ENCODE measurements around the gene SLC10A1. TPM values are rescaled to one million over a fixed set of nuclear protein-coding genes. Genes with fewer than 3 reads are reported as not detected.

The SLC10A1 gene
- total and polyA plus RNA-seq, 2 of the 8 experiments (the other 6 are each of a cell fraction or from before 2014, with no cell fraction given), result not detected

- Histone ChIP-seq H2AK5ac (ENCODE audit: low read depth, low read length) (no peak overlapping the region), H3K4me1 (replicated peaks in 1 of 4; ENCODE audit: control insufficient read depth in 3 of 4, insufficient read depth in 4 of 4, low read length in 3 of 4) (0 out of 7 replicates have a peak, but pooled peaks cover 0 to 2% (median 0%) of the 10 kb centered on the region in 4 experiments), H2BK20ac (ENCODE audit: low read length) (no peak overlapping the region), H3K23me2 (ENCODE audit: low read depth, low read length) (no peaks in the 10 kb centered on the region), H3K36me3 (ENCODE audit: control insufficient read depth in 2 of 4, insufficient read depth in 4 of 4, low read length in 3 of 4) (no peaks in the 10 kb centered on the region), H2BK120ac (replicated peaks; ENCODE audit: low read depth, low read length) (no peak overlapping the region), H3K23ac (ENCODE audit: insufficient read length) (no peak overlapping the region), H3K4me3 (ENCODE audit: extremely low read depth in 1 of 4, insufficient read depth in 2 of 4, low read depth in 3 of 4, low read length in 4 of 4) (no peak overlapping the region), H3K4ac (replicated peaks; ENCODE audit: insufficient read length, low read depth, low read length) (no peak overlapping the region), H4K5ac (ENCODE audit: insufficient read length, low read depth, low read length) (no peak overlapping the region), H3K4me2 (ENCODE audit: insufficient read depth in 1 of 2, low read depth in 2 of 2, low read length in 2 of 2) (no peak overlapping the region; a peak in 2 of 4 replicates), H2BK15ac (ENCODE audit: low read length) (no peak overlapping the region), H3K18ac (ENCODE audit: extremely low read depth, low read length) (no peak overlapping the region), H4K91ac (replicated peaks; ENCODE audit: insufficient read length, low read length) (no peak overlapping the region), H3K14ac (ENCODE audit: insufficient read length) (no peak overlapping the region), H3K56ac (replicated peaks; ENCODE audit: insufficient read length, low read depth, low read length) (no peak overlapping the region), H3K79me1 (ENCODE audit: low read depth, low read length) (no peaks in the 10 kb centered on the region), H3K27me3 (replicated peaks in 1 of 4; ENCODE audit: control insufficient read depth in 3 of 4, extremely low read depth in 1 of 4, insufficient read depth in 3 of 4, low read length in 3 of 4) (no peaks in the 10 kb centered on the region), H3K79me2 (ENCODE audit: control insufficient read depth in 1 of 2, insufficient read depth in 2 of 2, low read length in 2 of 2) (no peaks in the 10 kb centered on the region), H3K9ac (replicated peaks in 1 of 4; ENCODE audit: extremely low read depth in 1 of 4, low read depth in 3 of 4, low read length in 3 of 4) (no peak overlapping the region), H4K8ac (ENCODE audit: extremely low read depth, insufficient read depth, low read length) (no peak overlapping the region), H4K20me1 (replicated peaks in 1 of 2; ENCODE audit: control insufficient read depth in 1 of 2, insufficient read depth in 2 of 2, low read length in 2 of 2) (no peaks in the 10 kb centered on the region), H2AFZ (ENCODE audit: low read length) (no peak overlapping the region), H2BK5ac (ENCODE audit: low read depth, low read length) (no peak overlapping the region), H2BK12ac (ENCODE audit: low read depth, low read length) (no peak overlapping the region), H3K9me3 (ENCODE audit: insufficient read depth in 2 of 2, low read depth in 1 of 2, low read length in 1 of 2) (no peaks in the 10 kb centered on the region; a peak in 1 of 4 replicates), H3K27ac (ENCODE audit: low read depth, low read length) (no peak overlapping the region)
- FAIRE-seq, result no peak
- ChIA-PET CTCF (ENCODE audit: partially characterized antibody) (interaction anchor here (1.6 to 2.4 kb wide), 2 partner anchors 25 to 205 kb away, joined by 3 to 6 read pairs; no protein-coding TSS in a partner anchor), POLR2A (ENCODE audit: partially characterized antibody) (interaction anchor here (0.5 to 5.0 kb wide), 2 partner anchors 12 to 14 kb away, joined by 3 to 29 read pairs; partner anchors contain the start of gene SRSF5)
- no peak for DNase-seq (ENCODE audit: low read depth in 1 of 2, low spot score in 2 of 2)
- WGBS, 2 experiments (ENCODE audit: extremely low coverage in 1 of 2, insufficient coverage in 1 of 2, insufficient read length in 1 of 2, insufficient replicate concordance in 2 of 2, low coverage in 1 of 2, low lambda C conversion rate in 2 of 2, missing lambda C conversion rate in 1 of 2), result 63% methylated on average over 1 of the region's 1 CpG; no CpG with 5 or more reads in 1 of the 2 experiments
- TF ChIP-seq SP4 (IDR thresholded peaks at IDR 0.05; ENCODE audit: low read length), result no peak
- no peak for TF ChIP-seq JUN (IDR thresholded peaks at IDR 0.05; ENCODE audit: low read depth, low read length)
- TF ChIP-seq TAF7 (optimal IDR thresholded peaks at IDR 0.05; ENCODE audit: borderline replicate concordance, low read depth, low read length), result no peak
- TF ChIP-seq POLR2AphosphoS5 (IDR thresholded peaks at IDR 0.05; ENCODE audit: low read depth, low read length), result no peak
- no peak for TF ChIP-seq JUND (IDR thresholded peaks at IDR 0.05; ENCODE audit: low read length)
- no peak for TF ChIP-seq CBX5 (IDR thresholded peaks at IDR 0.05; ENCODE audit: low read depth, low read length)
- TF ChIP-seq SIRT6 (IDR thresholded peaks at IDR 0.05; ENCODE audit: low read length), result no peak
- TF ChIP-seq CREB1 (IDR thresholded peaks at IDR 0.05), result no peak
- no peak for TF ChIP-seq TEAD4 (IDR thresholded peaks at IDR 0.05; ENCODE audit: low read depth, low read length)
- no peak for TF ChIP-seq POLR2A (IDR thresholded peaks at IDR 0.05; ENCODE audit: control extremely low read depth in 1 of 2, low read depth in 2 of 2, low read length in 2 of 2)
- no peak for TF ChIP-seq HDAC6 (IDR thresholded peaks at IDR 0.05; ENCODE audit: low read depth, low read length)
Observed at GRCh38 chr14:69752773-69753172, 44.3 kb downstream of the SLC10A1 start.

Data from H1 (cell line).